GM12801 (cell line): ENCODE results near the gene BNC1.

Experiments
- CTCF ChIP-seq: IDR thresholded peaks from one replicate; pipeline ENCODE4 v1.5.1; 2011; ENCODE audit warnings: control low read depth; ENCODE audit not compliant: insufficient read length; ENCODE audit errors: extremely low read depth

Gene BNC1

GRCh38 chr15:83308671-83309070 lies 24.2 kb upstream of the BNC1 start:
- no peak for TF ChIP-seq CTCF

GRCh38 chr15:83306561-83306960 lies 22.1 kb upstream of the BNC1 start:
- TF ChIP-seq CTCF, result no peak

GRCh38 chr15:83305704-83306291 lies 21.3 kb upstream of the BNC1 start:
- TF ChIP-seq CTCF, result no peak

- TF ChIP-seq CTCF, result no peak
These were observed 20.6 kb upstream of the BNC1 start for GRCh38 chr15:83304861-83305703.

GRCh38 chr15:83303535-83303934 lies 19.1 kb upstream of the BNC1 start:
- TF ChIP-seq CTCF, result no peak

- no peak for TF ChIP-seq CTCF
These were observed 16.4 kb upstream of the BNC1 start for GRCh38 chr15:83300826-83301225.

- TF ChIP-seq CTCF, result no peak
These were observed 15.0 kb upstream of the BNC1 start for GRCh38 chr15:83299462-83299861.
